ENCODE data around the gene TBC1D2. TPM values are rescaled to one million over a fixed set of nuclear protein-coding genes. Genes with fewer than 3 reads are reported as not detected.

TBC1D2 gene
- total RNA-seq, 4 donors from 2014 or later, result 37.7 to 109 (median 55.8) TPM

DNA sequence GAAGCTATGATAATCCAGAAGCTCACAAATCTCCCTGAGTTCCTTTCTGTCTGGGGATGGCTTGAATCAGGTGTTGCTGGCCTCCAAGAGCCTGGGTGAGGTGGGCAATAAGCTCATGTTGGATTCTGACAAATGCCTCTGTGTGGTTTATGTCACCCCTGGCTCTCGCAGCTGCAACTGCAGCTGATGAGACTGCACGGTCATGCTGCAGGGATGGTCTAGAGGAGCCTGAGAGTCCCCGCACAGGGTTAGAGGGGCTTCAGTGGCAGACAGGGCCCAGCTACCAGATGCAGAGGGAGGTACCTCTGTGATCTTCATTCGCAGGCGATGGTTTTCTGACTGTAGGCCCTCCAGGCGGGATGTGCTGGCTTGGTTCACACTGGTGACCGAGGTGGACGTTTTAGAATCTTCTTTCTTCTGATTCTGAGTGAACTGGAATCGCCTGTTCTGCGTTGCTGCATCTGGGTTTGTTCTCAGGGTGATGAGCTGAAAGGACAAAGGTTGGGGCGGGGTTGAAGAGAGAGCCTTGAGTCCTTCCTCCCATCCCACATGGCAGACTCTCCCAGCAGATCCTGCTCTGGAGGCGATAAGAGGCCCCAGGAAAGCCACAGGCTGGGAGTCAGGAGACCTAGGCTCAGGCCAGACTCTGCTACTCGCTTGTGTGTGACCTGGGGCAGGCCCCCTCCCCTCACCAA, 47.6 kb upstream of the TBC1D2 start:
- in situ Hi-C loops (cut with MboI; ENCODE audit: low pct_ligation_motif_present in 1 of 4, low pct_unique_long_range_greater_than_20kb in 1 of 4, low sequenced_read_pairs in 3 of 4), result loop anchor here in 2 of 4 donors (25.0 kb wide), 2 partner anchors 384 to 484 kb away; partner anchors contain the start of gene ANKS6 (in 1 of the 2)
- no peak for DNase-seq
- WGBS, 2 donors (ENCODE audit: low coverage in 1 of 2), result 87% methylated on average over 13 of the region's 13 CpGs; no CpG with 5 or more reads in 1 of the 2 donors

GRCh38 chr9:98302150-98302549, 46.7 kb upstream of the TBC1D2 start:
- H3K36me3 ChIP-seq, result no peaks in the 10 kb centered on the region
- H3K4me1 ChIP-seq, result no peaks in the 10 kb centered on the region
- H3K9me3 ChIP-seq, result no peaks in the 10 kb centered on the region
- in situ Hi-C loops (cut with MboI; ENCODE audit: low pct_ligation_motif_present in 1 of 4, low pct_unique_long_range_greater_than_20kb in 1 of 4, low sequenced_read_pairs in 3 of 4) (loop anchor here in 2 of 4 donors (25.0 kb wide), 2 partner anchors 385 to 485 kb away; partner anchors contain the start of gene ANKS6 (in 1 of the 2)), intact Hi-C loops (cut with DNase I; ENCODE audit: low total_unique reads) (no loop called here)
- H3K27me3 ChIP-seq, result no peaks in the 10 kb centered on the region
- no peak overlapping the region for H3K27ac ChIP-seq
- 77 to 86% methylated on average over 2 to 5 of the region's 5 CpGs for WGBS, 2 donors (ENCODE audit: low coverage in 1 of 2)
- H3K4me3 ChIP-seq, result no peak overlapping the region
- TF ChIP-seq CTCF (IDR thresholded peaks at IDR 0.05) (no peak), POLR2A (IDR thresholded peaks at IDR 0.05) (no peak), EP300 (IDR thresholded peaks at IDR 0.05; ENCODE audit: low read depth) (no peak), POLR2AphosphoS5 (IDR thresholded peaks at IDR 0.05) (no peak)
- no peak for DNase-seq

More for the DNA sequence above, 47.6 kb upstream of the TBC1D2 start:
- no peaks in the 10 kb centered on the region for H3K4me1 ChIP-seq
- intact Hi-C loops (cut with DNase I; ENCODE audit: low total_unique reads), result no loop called here
- H3K27ac ChIP-seq, result no peak overlapping the region
- no peaks in the 10 kb centered on the region for H3K9me3 ChIP-seq
- H3K4me3 ChIP-seq, result no peak overlapping the region
- TF ChIP-seq CTCF (IDR thresholded peaks at IDR 0.05), result no peak
- no peak for TF ChIP-seq POLR2AphosphoS5 (IDR thresholded peaks at IDR 0.05)
- no peak for TF ChIP-seq EP300 (IDR thresholded peaks at IDR 0.05; ENCODE audit: low read depth)
- no peak for TF ChIP-seq POLR2A (IDR thresholded peaks at IDR 0.05)
- no peaks in the 10 kb centered on the region for H3K36me3 ChIP-seq
- no peaks in the 10 kb centered on the region for H3K27me3 ChIP-seq

GRCh38 chr9:98300611-98301010, 45.2 kb upstream of the TBC1D2 start:
- intact Hi-C loops (cut with DNase I; ENCODE audit: low total_unique reads) (no loop called here), in situ Hi-C loops (cut with MboI; ENCODE audit: low pct_ligation_motif_present in 1 of 4, low pct_unique_long_range_greater_than_20kb in 1 of 4, low sequenced_read_pairs in 3 of 4) (loop anchor here in 2 of 4 donors (25.0 kb wide), 2 partner anchors 387 to 487 kb away; partner anchors contain the start of gene ANKS6 (in 1 of the 2))
- H3K36me3 ChIP-seq, result no peaks in the 10 kb centered on the region
- TF ChIP-seq EP300 (IDR thresholded peaks at IDR 0.05; ENCODE audit: low read depth) (no peak), CTCF (IDR thresholded peaks at IDR 0.05) (no peak), POLR2AphosphoS5 (IDR thresholded peaks at IDR 0.05) (no peak), POLR2A (IDR thresholded peaks at IDR 0.05) (no peak)
- H3K4me1 ChIP-seq, result no peaks in the 10 kb centered on the region
- no peak for DNase-seq
- no peaks in the 10 kb centered on the region for H3K9me3 ChIP-seq
- no peaks in the 10 kb centered on the region for H3K27me3 ChIP-seq
- H3K4me3 ChIP-seq, result no peak overlapping the region
- WGBS, 2 donors (ENCODE audit: low coverage in 1 of 2), result 78 to 87% methylated on average over 1 to 3 of the region's 3 CpGs
- no peak overlapping the region for H3K27ac ChIP-seq

GRCh38 chr9:98298476-98298875, 43.0 kb upstream of the TBC1D2 start:
- in situ Hi-C loops (cut with MboI; ENCODE audit: low pct_ligation_motif_present in 1 of 4, low pct_unique_long_range_greater_than_20kb in 1 of 4, low sequenced_read_pairs in 3 of 4), result loop anchor here in 1 of 4 donors (25.0 kb wide), 1 partner anchor 586 kb away; no protein-coding TSS in a partner anchor
- no peaks in the 10 kb centered on the region for H3K4me1 ChIP-seq
- no peaks in the 10 kb centered on the region for H3K9me3 ChIP-seq
- no peaks in the 10 kb centered on the region for H3K27me3 ChIP-seq
- no peak for DNase-seq
- no peaks in the 10 kb centered on the region for H3K36me3 ChIP-seq
- H3K4me3 ChIP-seq, result no peak overlapping the region
- no peak overlapping the region for H3K27ac ChIP-seq
- TF ChIP-seq POLR2AphosphoS5 (IDR thresholded peaks at IDR 0.05), result no peak
- intact Hi-C loops (cut with DNase I; ENCODE audit: low total_unique reads), result no loop called here

Measured in transverse colon (tissue), 4 donors.